ENCODE results near the gene MYBPC1.
"Not testable (repeated sequence)": the region's sequence is repeated elsewhere in the genome, so short reads cannot be mapped to it uniquely, and the experiment has no call there.

The MYBPC1 gene

DNA sequence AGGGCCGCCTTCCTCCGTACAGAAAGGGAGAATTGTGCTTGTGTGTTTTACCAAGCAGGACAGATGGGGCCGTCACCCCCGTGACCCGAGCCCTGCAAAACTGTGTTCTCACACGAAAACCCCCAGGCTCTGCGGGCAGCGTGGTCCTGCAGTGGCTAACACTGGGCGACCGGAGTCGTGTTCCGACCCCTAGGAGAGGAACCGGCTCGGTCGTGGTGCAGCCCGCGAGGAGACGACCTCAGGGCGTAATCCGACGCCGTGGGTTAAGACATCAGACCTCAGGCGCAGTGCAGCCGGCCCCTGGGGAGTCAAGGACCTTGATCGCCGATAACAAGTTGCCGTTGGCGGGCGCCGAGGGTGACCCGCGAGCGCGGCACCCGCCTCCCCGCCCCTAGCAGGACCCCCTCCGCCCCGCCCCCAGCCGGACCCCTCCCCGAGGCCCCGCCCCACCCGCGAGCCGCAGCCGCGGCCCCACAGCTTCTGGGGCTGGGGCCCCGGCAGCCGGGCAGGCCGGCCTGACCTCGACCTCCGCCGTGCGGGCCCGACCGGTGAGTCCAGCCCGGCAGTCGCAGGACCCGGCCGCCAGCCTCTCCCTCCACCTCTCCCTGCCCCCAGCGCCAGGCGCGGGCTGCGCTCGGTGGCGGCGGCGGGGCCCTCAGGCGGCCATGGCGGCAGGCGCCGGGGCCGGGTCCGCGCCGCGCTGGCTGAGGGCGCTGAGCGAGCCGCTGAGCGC is 102.6 kb downstream of the MYBPC1 start, which contains the start of gene CHPT1:
Gene CHPT1, plus strand, starts transcription at position 444 of the 733 bp plus-strand sequence. Its CDS starts 222 bp downstream, at position 666.
- no peak for DNase-seq

DNA sequence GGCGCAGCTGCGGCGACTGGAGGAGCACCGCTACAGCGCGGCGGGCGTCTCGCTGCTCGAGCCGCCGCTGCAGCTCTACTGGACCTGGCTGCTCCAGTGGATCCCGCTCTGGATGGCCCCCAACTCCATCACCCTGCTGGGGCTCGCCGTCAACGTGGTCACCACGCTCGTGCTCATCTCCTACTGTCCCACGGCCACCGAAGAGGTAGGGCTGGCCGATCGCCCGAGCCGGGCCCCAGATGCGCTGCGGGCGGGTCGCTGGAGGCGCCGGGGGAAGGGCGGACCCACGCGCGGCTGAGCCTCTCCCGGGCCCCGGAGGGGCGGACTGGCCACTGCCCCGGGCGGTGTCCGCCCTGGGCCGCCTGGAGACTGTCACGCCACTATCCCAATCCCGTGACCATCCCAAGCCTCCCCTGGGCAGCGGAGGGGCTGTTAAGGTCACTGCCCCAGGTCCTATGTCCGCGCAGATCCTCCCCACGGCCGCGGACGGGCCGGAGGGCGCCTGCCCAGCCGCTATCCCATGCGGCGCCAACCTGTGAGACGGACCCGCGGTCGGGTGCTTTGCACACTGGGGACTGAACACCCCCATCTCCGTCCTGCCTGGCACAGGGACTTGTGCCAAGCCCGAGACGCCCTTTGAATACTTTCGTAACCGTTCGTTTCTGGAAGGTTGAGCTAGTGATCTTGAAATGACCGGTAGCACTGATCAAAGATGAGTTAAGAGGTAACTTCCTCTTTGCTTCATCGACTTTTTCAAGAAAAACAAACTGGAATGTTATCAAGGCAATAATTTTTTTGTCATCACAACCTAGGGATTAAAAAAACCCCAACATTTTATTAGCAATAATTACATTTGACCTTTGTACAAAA is 103.4 kb downstream of the MYBPC1 start:
- peak in 1 of 2 experiments; percentile 44 for DNase-seq

DNA sequence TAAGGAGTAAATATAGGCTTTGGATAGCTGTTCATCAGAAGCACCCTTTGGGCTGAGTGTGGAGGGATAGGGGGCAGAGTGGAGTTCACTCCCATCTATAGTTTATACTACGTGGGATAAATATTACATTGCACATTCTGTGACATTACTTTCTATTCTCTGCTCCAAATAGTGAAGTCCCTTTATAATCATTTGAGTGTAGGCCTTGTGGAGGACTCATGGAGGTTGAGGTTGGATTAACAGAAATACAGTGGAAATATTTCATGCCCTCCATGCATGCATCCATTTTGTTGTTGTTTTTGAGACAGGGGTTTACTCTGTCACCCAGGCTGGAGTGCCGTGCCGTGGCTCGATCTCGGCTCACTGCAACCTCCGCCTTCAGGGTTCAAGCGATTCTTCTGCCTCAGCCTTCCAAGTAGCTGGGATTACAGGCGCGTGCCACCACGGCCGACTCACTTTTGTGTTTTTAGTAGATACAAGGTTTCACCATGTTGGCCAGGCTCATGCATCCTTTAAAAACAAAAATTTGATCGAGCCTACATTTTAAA is 104.1 kb downstream of the MYBPC1 start:
- no peak for DNase-seq

DNA sequence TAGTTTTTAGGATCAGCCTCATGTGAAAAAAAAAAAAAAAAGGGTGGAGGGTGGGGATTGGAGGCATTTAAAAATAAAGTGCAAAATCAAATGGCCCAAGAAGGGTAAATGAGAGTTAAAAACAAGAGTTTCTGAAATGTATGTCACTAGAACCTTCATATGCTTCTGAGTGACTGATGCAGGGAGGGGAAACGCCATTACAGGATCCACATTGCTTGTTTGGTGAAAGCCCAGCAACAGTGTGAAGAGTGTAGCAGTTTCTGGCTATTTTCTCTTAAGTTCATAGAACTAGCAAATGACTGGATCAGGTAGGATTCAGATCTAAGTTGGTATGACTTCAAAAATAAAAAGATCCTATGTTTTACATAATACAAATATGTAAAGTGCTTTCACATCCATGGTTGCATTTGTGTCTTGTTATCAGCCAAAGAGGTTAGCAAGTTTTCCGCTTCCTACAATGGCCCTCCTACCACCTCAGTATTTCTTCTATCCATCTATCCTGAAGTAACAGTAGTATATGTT is 105.6 kb downstream of the MYBPC1 start:
- DNase-seq, result no peak

DNA sequence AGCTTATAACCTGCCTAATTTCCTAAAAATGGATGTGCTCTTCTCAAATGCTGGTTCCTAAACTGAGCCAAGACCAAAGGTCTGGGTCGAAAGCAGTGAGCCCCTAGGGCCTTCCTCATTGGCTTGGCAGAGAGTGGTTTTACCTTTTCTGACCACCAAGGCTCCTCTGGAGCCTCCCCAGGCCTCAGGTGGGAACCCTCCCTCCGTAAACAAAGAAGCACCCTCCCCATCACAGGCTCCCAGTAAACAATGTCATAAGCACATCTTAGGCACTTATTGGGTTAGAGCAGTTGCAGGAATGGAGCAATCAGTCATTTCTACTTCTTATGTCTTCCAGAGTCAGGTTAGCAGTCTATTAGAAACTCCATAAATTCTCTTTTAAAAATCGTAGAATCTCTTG is 108.7 kb downstream of the MYBPC1 start:
- no peak for DNase-seq

DNA sequence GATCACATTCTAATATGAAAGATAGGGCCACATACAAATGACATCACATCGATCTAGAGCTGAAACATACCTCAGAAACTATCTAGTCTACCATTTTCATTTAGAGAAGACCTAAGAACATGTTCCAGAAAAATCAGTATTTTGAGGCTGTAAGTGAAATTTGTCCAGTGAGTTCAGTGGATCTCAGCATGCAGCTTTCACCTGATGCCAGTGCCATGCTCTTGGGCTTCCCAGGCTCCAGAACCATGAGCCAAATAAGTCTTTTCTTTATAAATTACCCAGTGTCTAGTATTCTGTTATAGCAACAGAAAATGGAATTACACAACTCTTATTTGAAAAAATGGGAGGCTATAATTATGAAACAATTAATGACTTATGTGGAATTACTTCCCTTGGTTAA is 111.6 kb downstream of the MYBPC1 start:
- DNase-seq, result no peak

DNA sequence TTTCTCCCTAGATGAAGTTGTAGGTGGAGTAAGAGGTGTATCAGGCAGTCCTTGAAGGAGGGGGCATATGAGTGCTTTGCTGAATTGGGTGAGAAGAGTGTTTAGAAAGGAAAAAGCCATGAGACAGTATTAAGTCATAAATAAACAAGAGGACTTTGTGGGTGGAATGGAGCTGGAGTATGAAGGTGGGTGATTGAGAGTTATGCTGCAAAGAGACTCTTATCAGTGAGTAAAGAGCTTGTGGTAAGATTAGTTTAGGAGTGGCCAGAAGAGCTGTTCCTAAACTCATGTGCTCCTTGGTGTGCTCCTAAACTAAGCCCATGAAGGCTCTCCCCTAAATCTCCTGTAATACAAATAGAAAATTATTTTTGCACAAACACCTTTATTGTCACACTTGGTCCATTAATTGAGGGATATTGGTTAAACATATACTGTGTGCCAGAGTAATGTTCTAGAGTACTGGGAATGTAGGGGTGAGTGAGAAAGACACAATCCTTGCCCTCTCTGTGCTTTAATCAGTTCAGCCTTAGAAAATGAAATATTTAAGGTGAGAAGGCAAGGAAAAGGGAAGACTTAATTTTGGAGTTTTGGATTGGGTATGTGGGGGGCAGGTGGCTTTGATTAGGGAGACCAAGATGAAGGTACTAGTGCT is 112.5 kb downstream of the MYBPC1 start:
- no peak for DNase-seq

DNA sequence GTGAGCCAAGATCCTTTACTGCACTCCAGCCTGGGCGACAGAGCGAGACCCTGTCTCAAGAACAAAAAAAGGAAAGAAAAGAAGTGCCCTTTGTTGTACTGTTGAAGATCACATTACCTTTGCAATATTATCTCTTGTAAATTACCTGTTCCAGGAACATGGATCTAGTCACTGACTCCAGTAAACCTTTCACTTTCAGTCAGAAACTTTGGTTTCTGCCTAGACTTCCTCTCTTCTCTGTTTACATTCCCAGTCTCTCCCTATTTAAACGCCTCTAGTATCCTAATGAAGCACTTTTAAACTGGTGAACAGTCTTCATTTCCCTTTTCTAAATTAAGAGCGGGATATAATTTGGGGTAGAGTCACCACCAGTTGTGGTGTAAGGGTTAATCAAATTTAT is 115.5 kb downstream of the MYBPC1 start:
- DNase-seq, result no peak

DNA sequence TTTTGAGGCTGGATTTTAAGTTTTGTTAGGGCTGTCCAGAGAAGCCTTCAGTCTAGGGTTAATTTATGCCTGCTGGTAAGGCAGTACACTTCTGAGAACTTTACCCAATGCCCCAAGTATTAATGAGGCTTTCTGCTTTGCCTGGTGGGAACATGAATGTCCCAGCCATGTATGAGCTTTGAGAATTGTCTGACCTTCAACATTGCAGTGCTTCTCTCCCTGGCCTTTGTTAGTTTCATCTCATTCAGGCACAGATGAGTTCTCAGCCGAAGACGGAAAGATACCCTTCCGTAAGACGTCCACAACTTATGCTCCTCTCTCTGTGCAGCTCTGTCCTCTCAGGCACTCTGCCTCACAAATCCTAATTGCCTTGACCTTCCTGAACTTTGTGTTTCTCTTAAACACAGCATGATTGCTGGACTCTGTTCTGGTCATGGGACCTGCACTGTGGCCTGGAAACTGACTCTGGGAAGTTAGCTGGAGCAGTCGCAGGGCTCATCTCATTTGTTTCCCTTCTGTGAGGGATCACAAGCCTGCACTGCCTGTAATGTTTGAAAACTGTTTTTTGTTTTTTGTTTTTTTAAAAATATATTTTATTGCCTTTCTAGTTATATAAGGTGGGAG is 118.4 kb downstream of the MYBPC1 start:
- DNase-seq, result no peak

DNA sequence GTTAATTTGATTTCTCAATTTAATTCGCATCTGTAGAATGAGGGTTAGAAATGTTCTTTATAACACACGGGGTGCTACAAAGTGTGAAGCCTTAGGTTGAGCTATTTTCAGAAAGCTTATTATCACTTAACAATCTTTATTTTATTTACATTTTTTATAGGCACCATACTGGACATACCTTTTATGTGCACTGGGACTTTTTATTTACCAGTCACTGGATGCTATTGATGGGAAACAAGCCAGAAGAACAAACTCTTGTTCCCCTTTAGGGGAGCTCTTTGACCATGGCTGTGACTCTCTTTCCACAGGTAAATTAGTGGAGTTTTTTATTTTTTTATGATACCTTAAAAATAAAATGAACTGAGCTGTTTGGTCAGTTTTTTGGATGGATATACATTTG is 119.2 kb downstream of the MYBPC1 start:
- no peak for DNase-seq

DNA sequence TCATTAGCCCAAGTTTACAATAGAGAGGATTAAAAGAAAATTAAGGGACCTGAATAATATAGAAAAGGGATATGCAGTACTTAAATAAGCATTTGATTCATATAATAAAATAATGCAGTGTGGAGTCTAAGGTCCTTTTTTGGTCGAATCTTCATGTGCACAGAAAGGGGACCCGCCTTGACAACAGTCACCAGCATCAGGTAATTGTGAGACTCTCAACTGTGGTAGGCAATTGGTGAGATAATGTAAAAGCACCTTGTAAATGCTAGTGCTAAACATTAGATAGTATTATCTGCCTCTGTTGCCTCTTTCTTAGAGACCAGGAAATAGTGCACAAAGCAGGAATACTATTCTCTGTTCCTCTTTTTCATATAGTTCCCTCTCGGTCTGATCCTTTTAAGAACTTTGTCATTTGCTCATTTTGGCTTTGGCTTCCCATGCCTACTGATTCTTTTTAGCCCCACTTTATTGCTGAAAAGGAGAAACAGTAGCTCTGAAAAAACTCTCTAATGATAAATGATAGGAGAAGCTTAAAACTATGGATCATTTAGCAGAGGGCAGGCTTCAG is 120.2 kb downstream of the MYBPC1 start:
- no peak for DNase-seq

DNA sequence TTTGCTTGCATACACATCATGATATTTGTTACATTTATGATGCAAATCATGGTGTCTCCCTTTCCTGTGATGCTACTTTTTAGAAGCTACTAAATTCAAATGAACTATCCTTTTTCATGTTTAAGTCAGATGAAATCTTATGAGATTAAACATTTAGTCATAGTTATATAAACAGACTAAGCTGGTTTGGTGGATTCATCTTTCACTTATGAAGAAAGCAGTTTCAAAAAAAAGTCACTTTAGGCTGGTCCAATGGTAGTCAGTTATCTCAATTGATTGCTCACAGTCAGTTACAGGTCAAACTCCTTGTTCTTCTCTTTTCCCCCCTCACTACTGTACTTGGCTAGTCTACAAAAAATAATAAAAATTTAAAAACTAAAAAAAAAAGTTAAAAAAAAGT is 124.8 kb downstream of the MYBPC1 start:
- DNase-seq, result no peak

DNA sequence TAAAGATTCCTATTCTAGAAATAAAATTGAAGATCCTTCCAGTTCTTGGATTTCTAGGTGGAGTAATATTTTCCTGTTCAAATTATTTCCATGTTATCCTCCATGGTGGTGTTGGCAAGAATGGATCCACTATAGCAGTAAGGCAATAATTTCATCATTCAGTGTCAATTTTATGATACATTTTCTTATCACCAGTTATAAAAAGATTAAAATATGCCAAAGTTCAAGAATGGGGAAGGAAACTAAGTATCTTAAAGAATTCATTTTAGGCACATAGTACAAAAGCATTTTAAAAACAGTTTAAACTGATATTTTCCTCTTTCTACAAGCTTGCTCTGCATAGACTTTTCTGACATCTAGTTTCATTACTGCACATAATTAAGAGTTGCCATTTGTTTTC is 125.3 kb downstream of the MYBPC1 start:
- no peak for DNase-seq

DNA sequence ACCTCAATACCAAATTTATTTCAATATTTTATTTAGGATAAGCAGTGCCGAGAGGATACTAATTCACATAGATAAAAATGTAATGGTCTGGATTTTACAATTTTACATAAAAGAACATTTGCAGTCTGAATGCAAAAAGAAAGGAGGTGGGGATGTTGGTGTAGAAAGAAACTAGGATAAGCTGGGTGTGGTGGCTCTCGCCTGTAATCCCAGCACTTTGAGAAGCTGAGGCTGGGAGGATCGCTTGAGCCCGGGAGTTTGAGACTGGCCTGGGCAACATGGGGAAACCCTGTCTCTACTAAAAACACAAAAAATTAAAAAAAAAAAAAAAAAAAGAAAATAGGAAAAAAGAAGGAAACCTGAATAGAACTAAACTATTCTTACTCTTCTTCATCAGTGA is 127.6 kb downstream of the MYBPC1 start:
- DNase-seq, result no peak

DNA sequence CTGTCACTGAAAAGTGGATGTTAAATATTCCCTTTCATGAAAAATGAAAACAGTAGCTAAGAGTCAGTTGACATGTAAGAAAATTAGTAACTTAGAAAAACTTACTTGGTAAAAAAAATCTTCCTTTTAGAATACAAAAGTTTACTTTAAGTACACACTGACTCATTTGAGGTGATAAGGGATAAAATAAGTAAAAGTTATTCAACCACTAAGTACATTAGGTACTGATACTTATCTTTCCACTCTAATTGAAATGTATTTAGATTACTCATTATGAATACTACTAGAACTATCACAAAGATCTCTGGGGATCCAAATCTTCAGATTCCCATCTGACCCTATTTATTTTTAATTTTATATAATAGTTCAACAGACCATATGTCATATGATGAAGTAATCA is 132.3 kb downstream of the MYBPC1 start:
- no peak for DNase-seq

DNA sequence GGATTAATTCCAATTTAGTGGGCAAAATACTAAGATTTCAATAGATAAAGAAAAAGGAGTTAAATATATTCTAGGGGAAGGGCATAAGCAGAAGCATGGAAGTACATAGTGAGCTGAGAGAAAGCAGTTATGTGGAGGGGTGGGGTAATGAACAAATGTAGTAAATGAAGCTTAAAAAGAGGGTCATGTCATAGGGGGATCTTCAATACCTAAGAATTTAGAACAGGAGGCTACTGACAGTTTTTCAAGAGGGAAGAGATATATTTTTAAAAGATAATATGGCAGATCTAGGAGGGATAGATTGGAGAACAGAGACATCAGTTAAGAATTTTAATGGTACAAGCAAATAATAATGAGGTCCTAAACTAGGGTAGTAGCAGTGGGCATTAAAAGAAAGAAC is 135.1 kb downstream of the MYBPC1 start:
- DNase-seq, result no peak

DNA sequence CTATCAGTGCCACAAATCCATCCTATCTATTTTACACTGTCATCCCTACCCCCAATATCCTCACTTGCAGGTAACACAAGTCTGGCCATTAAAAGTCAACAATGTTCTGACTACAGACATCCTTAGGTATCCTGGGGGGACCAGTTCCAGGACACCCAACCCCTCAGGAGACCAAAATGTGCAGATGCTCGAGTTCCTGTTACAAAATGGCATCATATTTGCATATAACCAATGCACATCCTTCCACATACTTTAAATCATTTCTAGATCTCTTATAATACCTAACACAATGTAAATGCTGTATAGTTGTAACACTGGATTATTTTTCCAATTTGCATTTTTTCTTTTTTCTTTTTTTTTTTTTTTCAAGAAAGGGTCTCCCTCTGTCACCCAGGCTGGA is 137.5 kb downstream of the MYBPC1 start:
- no peak for DNase-seq

DNA sequence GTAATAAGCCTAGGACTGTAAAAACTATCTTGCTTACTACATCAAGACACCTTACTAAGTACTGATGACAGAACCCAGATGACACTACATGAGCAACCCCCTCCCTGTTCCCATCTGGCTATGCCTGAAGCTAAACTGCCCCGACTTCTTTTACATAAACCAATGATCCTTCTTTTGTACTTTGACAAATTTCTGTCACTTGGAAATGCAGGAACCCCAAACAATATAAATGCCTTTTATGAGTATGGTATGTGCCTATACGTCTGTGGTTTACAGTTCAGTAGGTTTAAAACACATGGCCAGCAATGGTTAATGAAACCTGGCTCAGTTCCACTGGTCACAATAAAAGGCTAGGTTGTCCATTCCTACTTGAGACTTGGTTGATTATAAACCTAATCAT is 138.4 kb downstream of the MYBPC1 start:
- no peak for DNase-seq

DNA sequence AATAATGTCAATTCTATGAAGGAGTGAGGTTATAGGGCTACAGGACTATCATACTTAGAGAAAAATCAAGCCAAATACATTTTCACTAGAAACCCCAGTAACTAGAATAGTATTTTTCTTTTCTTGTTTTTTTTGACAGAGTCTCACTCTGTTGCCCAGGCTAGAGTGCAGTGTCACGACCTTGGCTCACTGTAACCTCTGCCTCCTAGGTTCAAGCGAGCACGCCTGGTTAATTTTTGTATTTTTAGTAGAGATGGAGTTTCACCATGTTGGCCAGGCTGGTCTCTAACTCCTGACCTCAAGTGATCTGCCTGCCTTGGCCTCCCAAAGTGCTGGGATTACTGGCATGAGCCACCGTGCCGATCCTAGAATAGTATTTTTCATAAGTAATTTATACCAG is 139.7 kb downstream of the MYBPC1 start:
- DNase-seq, result not testable (repeated sequence)
